H9 (cell line): ENCODE data around the gene MGME1. TPM values are rescaled to one million over a fixed set of nuclear protein-coding genes. Genes with fewer than 3 reads are reported as not detected.

Experiments used
- DNase-seq: peaks from one replicate; pipeline ENCODE4 v3.0.0-alpha.2; 2017
- H2AFZ ChIP-seq: one replicate; pipeline ENCODE4 v1.6.1; 2013; ENCODE audit warnings: mild to moderate bottlenecking, low read length, control low read depth, moderate library complexity
- H2AK5ac ChIP-seq: 2 replicates; pipeline ENCODE4 v1.6.1; 2013; ENCODE audit warnings: low read length, control low read depth, mixed read lengths; ENCODE audit not compliant: insufficient read length
- H2BK120ac ChIP-seq: one replicate; pipeline ENCODE4 v1.6.1; 2013; ENCODE audit warnings: low read depth, mild to moderate bottlenecking, low read length, control low read depth, inconsistent platforms; ENCODE audit not compliant: poor library complexity, severe bottlenecking
- H2BK12ac ChIP-seq: 2 replicates; pipeline ENCODE4 v1.6.1; 2013; ENCODE audit warnings: low read length, control low read depth, mixed read lengths, low read depth; ENCODE audit not compliant: insufficient read length
- H2BK15ac ChIP-seq: 2 replicates; pipeline ENCODE4 v1.6.1; 2013; ENCODE audit warnings: low read depth, low read length, control low read depth
- H2BK20ac ChIP-seq: one replicate; pipeline ENCODE4 v1.6.1; 2013; ENCODE audit warnings: low read depth, mild to moderate bottlenecking, low read length, control low read depth, inconsistent platforms; ENCODE audit not compliant: poor library complexity, severe bottlenecking
- H2BK5ac ChIP-seq: 2 replicates; pipeline ENCODE4 v1.6.1; 2013; ENCODE audit warnings: low read length, control low read depth, mixed read lengths; ENCODE audit not compliant: insufficient read length
- H3K14ac ChIP-seq: 2 replicates; pipeline ENCODE4 v1.6.1; 2013; ENCODE audit warnings: low read length, control low read depth; ENCODE audit not compliant: insufficient read depth
- H3K18ac ChIP-seq: 2 replicates; pipeline ENCODE4 v1.6.1; 2013; ENCODE audit warnings: low read depth, mild to moderate bottlenecking, mixed read lengths, low read length, control low read depth; ENCODE audit not compliant: insufficient read length
- H3K23ac ChIP-seq: 2 replicates; pipeline ENCODE4 v1.6.1; 2013; ENCODE audit warnings: low read length, control low read depth, mixed read lengths, low read depth; ENCODE audit not compliant: insufficient read length
- H3K23me2 ChIP-seq: 2 replicates; pipeline ENCODE4 v1.6.1; 2013; ENCODE audit warnings: low read depth, mild to moderate bottlenecking, mixed read lengths, low read length, control low read depth; ENCODE audit not compliant: insufficient read length, poor library complexity, severe bottlenecking
- H3K27ac ChIP-seq: 2 replicates; pipeline ENCODE4 v1.5.1; 2013; ENCODE audit warnings: low read length, control low read depth, mixed read lengths, low read depth; ENCODE audit not compliant: insufficient read length
- H3K27me3 ChIP-seq: 2 replicates; pipeline ENCODE4 v1.6.1; 2013; ENCODE audit warnings: low read length, control low read depth, inconsistent platforms; ENCODE audit not compliant: insufficient read depth
- H3K4ac ChIP-seq: 2 replicates; pipeline ENCODE4 v1.6.1; 2013; ENCODE audit warnings: low read depth, mild to moderate bottlenecking, control low read depth, inconsistent platforms, low read length, moderate library complexity
- H3K4me1 ChIP-seq: 2 replicates; pipeline ENCODE4 v1.6.1; 2013; ENCODE audit warnings: low read length, control low read depth, inconsistent platforms; ENCODE audit not compliant: insufficient read depth
- H3K4me2 ChIP-seq: 2 replicates; pipeline ENCODE4 v1.6.1; 2013; ENCODE audit warnings: low read length, control low read depth, mixed read lengths; ENCODE audit not compliant: insufficient read length, insufficient read depth
- H3K56ac ChIP-seq: 2 replicates; pipeline ENCODE4 v1.6.1; 2013; ENCODE audit warnings: low read depth, mild to moderate bottlenecking, mixed read lengths, low read length, control low read depth; ENCODE audit not compliant: insufficient read length
- H3K79me1 ChIP-seq: 2 replicates; pipeline ENCODE4 v1.6.1; 2013; ENCODE audit warnings: low read depth, mild to moderate bottlenecking, moderate library complexity, low read length, control low read depth, inconsistent platforms; ENCODE audit not compliant: insufficient read depth, poor library complexity, severe bottlenecking
- H3K79me2 ChIP-seq: 2 replicates; pipeline ENCODE4 v1.6.1; 2013; ENCODE audit warnings: low read length, control low read depth, inconsistent platforms; ENCODE audit not compliant: insufficient read depth
- H3K9ac ChIP-seq: 2 replicates; pipeline ENCODE4 v1.6.1; 2013; ENCODE audit warnings: low read length, control low read depth, mixed read lengths; ENCODE audit not compliant: insufficient read length; ENCODE audit errors: extremely low read depth
- H3K9me3 ChIP-seq: one replicate; pipeline ENCODE4 v1.6.1; 2013; ENCODE audit warnings: low read depth, low read length, inconsistent platforms; ENCODE audit not compliant: control insufficient read depth
- H3T11ph ChIP-seq: one replicate; pipeline ENCODE4 v1.6.1; 2013; ENCODE audit warnings: mild to moderate bottlenecking, low read length, control low read depth, inconsistent platforms
- H4K20me1 ChIP-seq: one replicate; pipeline ENCODE4 v1.6.1; 2013; ENCODE audit not compliant: control insufficient read depth, insufficient read length, insufficient read depth
- H4K5ac ChIP-seq: 2 replicates; pipeline ENCODE4 v1.6.1; 2013; ENCODE audit warnings: low read depth, mild to moderate bottlenecking, mixed read lengths, low read length, control low read depth; ENCODE audit not compliant: insufficient read length
- H4K8ac ChIP-seq: replicated peaks from 2 replicates; pipeline ENCODE4 v1.6.1; 2013; ENCODE audit warnings: low read length, control low read depth, mixed read lengths, low read depth; ENCODE audit not compliant: insufficient read length
- H4K91ac ChIP-seq: 2 replicates; pipeline ENCODE4 v1.6.1; 2013; ENCODE audit warnings: low read depth, mild to moderate bottlenecking, moderate library complexity, mixed read lengths, low read length, control low read depth; ENCODE audit not compliant: insufficient read length
- H3K27ac Mint-ChIP-seq, 3 experiments: 2 replicates in 2 of 3; 3 replicates in 1 of 3; pipeline ENCODE4 v1.8.0; 2020 to 2021; ENCODE audit warnings: mixed read lengths in 3 of 3, mild to moderate bottlenecking in 1 of 3, moderate library complexity in 1 of 3
- H3K27me3 Mint-ChIP-seq: 2 replicates; pipeline ENCODE4 v1.8.0; 2021; ENCODE audit warnings: low read depth, mild to moderate bottlenecking, moderate library complexity, mixed read lengths
- H3K36me3 Mint-ChIP-seq, 3 experiments: 2 replicates in 2 of 3; 3 replicates in 1 of 3; pipeline ENCODE4 v1.8.0; 2020 to 2021; ENCODE audit warnings: low read depth in 3 of 3, mixed read lengths in 3 of 3; ENCODE audit not compliant: insufficient read depth in 1 of 3
- H3K4me1 Mint-ChIP-seq, 2 experiments: 2 replicates each; pipeline ENCODE4 v1.8.0; 2020; ENCODE audit warnings: mixed read lengths in 2 of 2
- H3K4me3 Mint-ChIP-seq, 2 experiments: 2 replicates in 1 of 2; 3 replicates in 1 of 2; pipeline ENCODE4 v1.8.0; 2020 to 2021; ENCODE audit warnings: mild to moderate bottlenecking in 2 of 2, mixed read lengths in 2 of 2, moderate library complexity in 1 of 2
- H3K9me3 Mint-ChIP-seq, 2 experiments: 2 replicates in 1 of 2; 3 replicates in 1 of 2; pipeline ENCODE4 v1.8.0; 2020; ENCODE audit warnings: mild to moderate bottlenecking in 2 of 2, mixed read lengths in 2 of 2, moderate library complexity in 1 of 2
- WGBS: extraction: QIAGEN DNeasy Blood & Tissue Kit; methylation state at CpG from one replicate; pipeline ENCODE4 v1.1.7; 2013; ENCODE audit warnings: missing lambda C conversion rate, low lambda C conversion rate, mixed read lengths; ENCODE audit not compliant: insufficient read length; ENCODE audit errors: extremely low coverage; 5-methylcytosine and 5-hydroxymethylcytosine counted together
- total RNA-seq: library from RNA; stranded (reverse); gene quantifications from 2 replicates; pipeline ENCODE4 v1.2.1, GENCODE V29; 2021
- TF ChIP-seq, protein P1 (sequence below): fragments of 200-600 bp; sonication (generic); conservative IDR thresholded peaks from 3 replicates; pipeline ENCODE4 v1.8.0; 2021; ENCODE audit warnings: antibody characterized with exemption, mild to moderate bottlenecking

MGME1 gene
- total RNA-seq, 1 experiment from 2014 or later, result 48.9 TPM

- H2BK120ac ChIP-seq, result no peak overlapping the region
- H3K56ac ChIP-seq, result no peak overlapping the region
- H3K18ac ChIP-seq, result no peak overlapping the region
- no peak overlapping the region for H3K4me2 ChIP-seq
- H3K4me1 Mint-ChIP-seq, result peaks cover 19 to 31% of the 10 kb centered on the region in 2 experiments
- no peak overlapping the region for H3K23ac ChIP-seq
- TF ChIP-seq, protein P1, sequence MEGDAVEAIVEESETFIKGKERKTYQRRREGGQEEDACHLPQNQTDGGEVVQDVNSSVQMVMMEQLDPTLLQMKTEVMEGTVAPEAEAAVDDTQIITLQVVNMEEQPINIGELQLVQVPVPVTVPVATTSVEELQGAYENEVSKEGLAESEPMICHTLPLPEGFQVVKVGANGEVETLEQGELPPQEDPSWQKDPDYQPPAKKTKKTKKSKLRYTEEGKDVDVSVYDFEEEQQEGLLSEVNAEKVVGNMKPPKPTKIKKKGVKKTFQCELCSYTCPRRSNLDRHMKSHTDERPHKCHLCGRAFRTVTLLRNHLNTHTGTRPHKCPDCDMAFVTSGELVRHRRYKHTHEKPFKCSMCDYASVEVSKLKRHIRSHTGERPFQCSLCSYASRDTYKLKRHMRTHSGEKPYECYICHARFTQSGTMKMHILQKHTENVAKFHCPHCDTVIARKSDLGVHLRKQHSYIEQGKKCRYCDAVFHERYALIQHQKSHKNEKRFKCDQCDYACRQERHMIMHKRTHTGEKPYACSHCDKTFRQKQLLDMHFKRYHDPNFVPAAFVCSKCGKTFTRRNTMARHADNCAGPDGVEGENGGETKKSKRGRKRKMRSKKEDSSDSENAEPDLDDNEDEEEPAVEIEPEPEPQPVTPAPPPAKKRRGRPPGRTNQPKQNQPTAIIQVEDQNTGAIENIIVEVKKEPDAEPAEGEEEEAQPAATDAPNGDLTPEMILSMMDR, result no peak
- H3K27ac Mint-ChIP-seq, result no peak overlapping the region
- no peak overlapping the region for H3K9ac ChIP-seq
- H2BK5ac ChIP-seq, result no peak overlapping the region
- H3K14ac ChIP-seq, result no peak overlapping the region
- H4K5ac ChIP-seq, result no peak overlapping the region
- H4K91ac ChIP-seq, result no peak overlapping the region
- no peak overlapping the region for H3T11ph ChIP-seq
- no peak overlapping the region for H2AK5ac ChIP-seq
- no peaks in the 10 kb centered on the region for H3K27me3 ChIP-seq
- H3K79me2 ChIP-seq, result no peaks in the 10 kb centered on the region
- no peaks in the 10 kb centered on the region; the same call in 1 of the 2 replicates for H3K4me1 ChIP-seq
- no peak overlapping the region; the same call in 1 of the 2 replicates for H2BK15ac ChIP-seq
- no peaks in the 10 kb centered on the region for H3K79me1 ChIP-seq
- H3K9me3 Mint-ChIP-seq, result peaks cover 5 to 9% of the 10 kb centered on the region in 2 experiments
- no CpG with 5 or more reads among the region's 7 CpGs for WGBS
- H2BK12ac ChIP-seq, result no peak overlapping the region
- DNase-seq, result no peak
- no peaks in the 10 kb centered on the region for H4K20me1 ChIP-seq
- no peaks in the 10 kb centered on the region for H3K27me3 Mint-ChIP-seq
- H2BK20ac ChIP-seq, result no peak overlapping the region
- H3K4me3 Mint-ChIP-seq, result no peak overlapping the region
- no peak overlapping the region for H4K8ac ChIP-seq
- no peak overlapping the region for H3K4ac ChIP-seq
- no peak overlapping the region for H3K27ac ChIP-seq
- H3K9me3 ChIP-seq, result no peaks in the 10 kb centered on the region
- H3K36me3 Mint-ChIP-seq, result peaks cover 7 to 10% (median 8%) of the 10 kb centered on the region in 3 experiments
- no peak overlapping the region for H2AFZ ChIP-seq
- H3K23me2 ChIP-seq, result no peaks in the 10 kb centered on the region
These were observed 37.9 kb downstream of the MGME1 start for GRCh38 chr20:18006684-18007083.
